HepG2 (cell line): ENCODE results near the gene TTC19. TPM values are rescaled to one million over a fixed set of nuclear protein-coding genes. Genes with fewer than 3 reads are reported as not detected.

Source experiments
- ATAC-seq: fragments of 200-7000 bp; cut with Tn5 transposase; 3 replicates; pipeline ENCODE4 v1.9.1; 2020; ENCODE audit warnings: mild to moderate bottlenecking, moderate library complexity
- BruUV-seq: library from RNA; stranded (reverse); fragments of 400-500 nt; replicated peaks from 2 replicates; lab custom pipeline; 2021; lab: Mats Ljungman, UMichigan
- CTCF ChIA-PET: fragments of 300-600 bp; formaldehyde crosslinking; extraction: SDS; loops from one replicate; lab custom pipeline; 2021; ENCODE audit warnings: low total read pairs, inconsistent platforms, low intra/inter-chr PET ratio; lab: Yijun Ruan, JAX
- POLR2A ChIA-PET: fragments of 350-600 bp; sonication (Branson Sonifier 250); formaldehyde crosslinking; loops from one replicate; lab custom pipeline; 2020; ENCODE audit warnings: antibody characterized with exemption, inconsistent platforms; lab: Yijun Ruan, JAX
- DNase-seq: peaks from one replicate; pipeline ENCODE4 v3.0.0-alpha.2; 2015; ENCODE audit warnings: low spot score
- FAIRE-seq: peaks from 3 replicates; lab custom pipeline; 2011; peaks lifted over from hg19 to GRCh38; lab: Jason Lieb, UNC
- H2AFZ ChIP-seq: one replicate; pipeline ENCODE4 v1.6.1; 2011; ENCODE audit warnings: low read length, inconsistent platforms
- H3K27ac ChIP-seq: fragments of 300-600 bp; 3 replicates; pipeline ENCODE4 v1.8.0; 2011; ENCODE audit warnings: mixed run types, mild to moderate bottlenecking, mixed read lengths, low read length, inconsistent platforms; ENCODE audit not compliant: insufficient read depth; ENCODE audit errors: extremely low read length
- H3K27me3 ChIP-seq, 2 experiments: fragments of 200-600 bp in 1 of 2; 2 replicates in 1 of 2; 3 replicates in 1 of 2; pipeline versions ENCODE4 v1.6.0 to v1.8.0; 2011; ENCODE audit warnings: low read length in 2 of 2, mild to moderate bottlenecking in 2 of 2, moderate library complexity in 2 of 2, inconsistent platforms in 1 of 2; ENCODE audit not compliant: insufficient read depth in 2 of 2, control insufficient read depth in 1 of 2
- H3K36me3 ChIP-seq, 2 experiments: fragments of 200-600 bp in 1 of 2; replicated peaks in 1 of 2; 2 replicates in 1 of 2; 3 replicates in 1 of 2; pipeline versions ENCODE4 v1.5.1 to v1.8.0; 2011; ENCODE audit warnings: low read length in 2 of 2, inconsistent platforms in 1 of 2; ENCODE audit not compliant: insufficient read depth in 2 of 2, control insufficient read depth in 1 of 2
- H3K4me1 ChIP-seq: 2 replicates; pipeline ENCODE4 v1.5.1; 2012; ENCODE audit warnings: low read length, inconsistent platforms; ENCODE audit not compliant: insufficient read depth
- H3K4me2 ChIP-seq: 2 replicates; pipeline ENCODE4 v1.6.0; 2011; ENCODE audit warnings: low read depth, low read length, inconsistent platforms
- H3K4me3 ChIP-seq, 3 experiments: fragments of 200-600 bp in 1 of 3; sonication (generic), shearing (Covaris generic) in 1 of 3; replicated peaks in 1 of 3; 2 replicates each; pipeline ENCODE4 v1.5.1; 2011 to 2016; ENCODE audit warnings: low read length in 3 of 3, inconsistent platforms in 2 of 3, low read depth in 2 of 3, mild to moderate bottlenecking in 2 of 3, control low read depth in 1 of 3, mixed read lengths in 1 of 3; ENCODE audit not compliant: insufficient read depth in 1 of 3
- H3K79me2 ChIP-seq: one replicate; pipeline ENCODE4 v1.6.1; 2011; ENCODE audit warnings: low read length, inconsistent platforms; ENCODE audit not compliant: insufficient read depth
- H3K9ac ChIP-seq: 2 replicates; pipeline ENCODE4 v1.6.0; 2011; ENCODE audit warnings: mild to moderate bottlenecking, low read depth, low read length, inconsistent platforms; ENCODE audit not compliant: insufficient read depth
- H3K9me3 ChIP-seq: 2 replicates; pipeline ENCODE4 v1.5.1; 2012; ENCODE audit warnings: mild to moderate bottlenecking, low read length
- H4K20me1 ChIP-seq: 2 replicates; pipeline ENCODE4 v1.6.0; 2011; ENCODE audit warnings: inconsistent platforms, mild to moderate bottlenecking, low read length, moderate library complexity; ENCODE audit not compliant: insufficient read depth
- HMG20B ChIP-seq: conservative IDR thresholded peaks from 2 replicates; pipeline ENCODE4 v1.6.1; 2016; ENCODE audit warnings: missing genetic modification reagents, missing compliant biosample characterization
- SRSF9 ChIP-seq: fragments of 200-400 bp; formaldehyde crosslinking; IDR thresholded peaks from 2 replicates; pipeline ENCODE4 v1.6.1; 2018; ENCODE audit warnings: borderline replicate concordance, mild to moderate bottlenecking, low read depth, low read length; ENCODE audit not compliant: insufficient read depth, poor library complexity, severe bottlenecking
- ZMYM4 ChIP-seq: sonication (generic); formaldehyde crosslinking; IDR thresholded peaks from 2 replicates; pipeline ENCODE4 v1.8.1; 2023; ENCODE audit warnings: mild to moderate bottlenecking, missing genetic modification reagents
- ZNF687 ChIP-seq: sonication (generic); formaldehyde crosslinking; IDR thresholded peaks from 2 replicates; pipeline ENCODE4 v1.5.1; 2020; ENCODE audit warnings: mild to moderate bottlenecking, missing genetic modification reagents, moderate library complexity
- WGBS: methylation state at CpG from one replicate; pipeline ENCODE4 v1.1.6; 2017; ENCODE audit warnings: low lambda C conversion rate; 5-methylcytosine and 5-hydroxymethylcytosine counted together
- in situ Hi-C: cut with HindIII; loops from 2 replicates; pipeline ENCODE4 v1.10.0; 2017; ENCODE audit warnings: low pct_unique_long_range_greater_than_20kb; ENCODE audit not compliant: extremely low pct_ligation_motif_present
- intact Hi-C: fragments of 100-400 bp; cut with micrococcal nuclease; formaldehyde crosslinking; loops from one replicate; pipeline ENCODE4 v1.10.0; 2022; ENCODE audit not compliant: unreplicated experiment
- polyA plus RNA-seq, 8 experiments: library from polyadenylated mRNA; depleted of rRNA in 3 of 8; stranded (reverse) in 7 of 8; unstranded in 1 of 8; fragments of >200 nt; fragmentation: Illumina TruSeq in 4 of 8; extraction: Trizol in 4 of 8; gene quantifications; 2 replicates each; pipeline versions ENCODE4 v1.2.1 to v1.2.3, GENCODE V29; 2011 to 2016; ENCODE audit warnings: low read depth in 4 of 8, missing spikeins in 1 of 8, mixed read lengths in 1 of 8; ENCODE audit not compliant: insufficient read depth in 1 of 8
- total RNA-seq, 5 experiments: library from RNA; depleted of rRNA; stranded (reverse); fragments of >200 nt; fragmentation: Illumina TruSeq; extraction: Trizol; gene quantifications; 2 replicates each; pipeline ENCODE4 v1.2.3, GENCODE V29; 2016; ENCODE audit warnings: low read depth in 1 of 5

The TTC19 gene
- total and polyA plus RNA-seq, 2 of the 13 experiments (the other 11 are each of a cell fraction or from before 2014, with no cell fraction given), result 4.4 to 24.3 TPM

GRCh38 chr17:15951368-15952047, 48.1 kb upstream of the TTC19 start:
- H3K27ac ChIP-seq, result no peak overlapping the region
- H3K27me3 ChIP-seq, result no peaks in the 10 kb centered on the region; a peak in 1 of 5 replicates
- H3K4me3 ChIP-seq, result no peak overlapping the region
- H3K9me3 ChIP-seq, result no peaks in the 10 kb centered on the region
- no peak for FAIRE-seq
- no peaks in the 10 kb centered on the region for H4K20me1 ChIP-seq
- no peak overlapping the region for H3K4me2 ChIP-seq
- ChIA-PET POLR2A (interaction anchor here (1.4 kb wide), 1 partner anchor 48 kb away, joined by 3 read pairs; the partner anchor contains the start of genes TTC19 and ZSWIM7), CTCF (no interaction called here)
- H3K9ac ChIP-seq, result no peak overlapping the region
- no peak for TF ChIP-seq HMG20B
- no peak for TF ChIP-seq ZMYM4
- TF ChIP-seq SRSF9, result no peak
- TF ChIP-seq ZNF687 (CRISPR knock-in tag), result peak; percentile 26; the same call in 1 of the 2 replicates
- TF ChIP-seq, all 625 proteins: peak for 1
- no peak for DNase-seq
- WGBS, result 100% methylated on average over 2 of the region's 6 CpGs
- Histone ChIP-seq H3K79me2 (peaks cover 27% of the 10 kb centered on the region), H2AFZ (no peak overlapping the region), H3K4me1 (peaks cover 36% of the 10 kb centered on the region), H3K36me3 (peaks cover 7 to 10% of the 10 kb centered on the region in 2 experiments; a peak in 4 of 5 replicates)
- intact Hi-C loops, result no loop called here
- BruUV-seq, result no TSS peak
- in situ Hi-C loops, result no loop called here
- ATAC-seq, result peak; percentile 39; the same call in 1 of the 3 replicates
